SKM-1 (cell line): ENCODE data around the gene DEPP1.

ENCODE experiments used
- DNase-seq: peaks from one replicate; lab custom pipeline; 2025; ENCODE audit not compliant: unreplicated experiment; lab: John Stamatoyannopoulos, UW

DEPP1 gene

DNA sequence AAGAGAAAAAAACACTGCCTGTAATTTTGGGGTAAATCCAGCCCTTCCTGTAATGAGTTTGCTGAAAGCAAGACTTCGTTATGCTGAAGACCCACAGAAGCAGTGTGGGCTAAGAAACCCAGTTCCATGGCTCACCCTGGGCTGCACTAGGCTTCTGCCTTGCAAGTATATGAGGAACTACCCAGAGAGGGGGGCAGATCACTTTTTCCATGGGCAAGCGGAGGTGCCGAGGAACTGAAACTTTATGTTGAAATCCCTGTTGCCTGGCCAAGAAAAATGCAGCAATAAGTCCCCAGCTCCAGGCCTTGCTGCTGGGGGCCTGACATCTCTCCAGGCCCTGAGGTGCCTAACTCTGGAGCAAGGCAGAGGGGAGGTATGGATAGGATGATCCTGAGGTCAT lies 10.5 kb downstream of the DEPP1 start:
- DNase-seq, result peak; percentile 98

DNA sequence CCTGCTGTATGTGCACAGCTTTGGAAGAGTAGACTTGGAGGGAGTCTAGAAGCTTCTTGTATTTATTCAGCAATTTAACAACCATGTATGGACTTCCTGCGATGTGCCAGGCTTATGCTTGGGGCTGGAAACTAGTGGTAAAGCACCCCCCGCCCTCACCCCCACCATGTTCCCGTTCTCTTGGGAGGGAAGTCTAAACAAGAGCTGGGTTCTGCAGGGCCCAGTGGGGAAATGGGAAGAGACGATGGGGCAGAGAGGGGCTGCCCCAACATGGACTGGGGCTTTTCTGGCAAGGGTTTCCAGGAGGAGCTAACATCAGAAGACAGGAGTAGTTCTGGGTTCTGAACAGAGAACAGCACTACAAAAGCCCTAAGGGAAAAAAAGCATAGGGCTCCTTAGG lies 11.0 kb downstream of the DEPP1 start:
- no peak for DNase-seq

DNA sequence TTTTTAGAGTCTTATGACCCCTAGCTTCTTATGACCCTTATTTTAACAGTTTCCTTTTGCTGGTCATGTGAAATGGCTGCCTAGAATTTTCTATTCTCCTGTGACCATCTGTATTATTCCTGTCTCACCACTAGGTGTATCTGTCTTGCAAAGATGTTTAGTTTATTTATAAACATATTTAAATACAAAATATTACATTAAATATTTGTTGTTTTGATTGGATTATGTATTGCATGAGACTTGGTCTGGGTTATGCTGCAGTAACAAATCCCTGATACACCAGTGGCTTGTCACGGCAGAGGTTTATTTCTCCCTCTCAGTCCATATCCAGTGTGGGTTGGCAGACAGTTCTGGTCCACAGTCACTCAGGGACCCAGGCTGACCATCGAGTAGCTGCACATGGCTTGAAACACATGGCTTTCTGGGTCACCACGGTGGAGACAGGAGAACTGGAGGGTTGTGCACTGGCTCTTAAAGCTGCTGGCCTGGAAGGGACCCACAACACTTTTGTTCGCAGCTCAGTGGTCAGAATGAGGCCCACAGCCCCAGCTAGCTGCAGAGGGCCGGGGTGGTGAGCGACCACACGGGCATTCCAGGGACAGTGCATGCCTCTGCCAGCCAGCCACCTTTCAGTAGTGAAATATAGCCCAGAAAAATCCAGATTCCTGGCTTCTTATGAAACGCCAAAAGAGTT lies 11.6 kb downstream of the DEPP1 start:
- no peak for DNase-seq

DNA sequence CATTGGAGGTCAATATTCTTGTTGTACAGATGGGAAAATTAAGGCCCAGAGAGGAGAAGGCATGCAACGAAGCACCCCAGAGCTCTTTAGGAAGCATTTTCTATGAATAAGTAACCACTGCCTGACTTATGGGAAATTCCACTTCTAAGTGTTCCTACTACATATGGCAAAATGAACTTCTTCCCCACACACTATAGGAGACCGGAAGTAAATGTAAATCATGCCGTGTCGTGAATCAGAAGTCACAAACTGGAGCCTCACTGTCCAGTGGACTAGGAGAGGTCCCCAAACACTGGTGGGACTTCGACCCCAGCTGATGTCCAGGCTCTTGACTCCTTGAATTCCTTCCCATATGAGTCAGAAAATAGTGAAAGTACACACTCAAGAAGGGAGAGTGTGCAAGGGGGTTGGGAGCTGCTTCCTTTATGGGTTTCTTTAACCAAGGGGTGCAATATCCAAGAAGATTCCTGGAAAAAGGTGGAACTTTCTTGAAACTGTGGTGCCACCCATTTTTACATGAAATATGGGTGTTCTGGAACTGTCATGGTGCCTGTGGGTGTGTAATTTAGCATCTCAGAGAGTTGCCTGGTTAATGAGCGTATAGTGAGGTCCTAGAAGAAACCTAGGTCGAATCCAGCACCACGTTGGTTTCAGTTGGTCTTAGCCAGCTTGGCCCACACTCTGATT lies 12.3 kb downstream of the DEPP1 start:
- DNase-seq, result no peak

DNA sequence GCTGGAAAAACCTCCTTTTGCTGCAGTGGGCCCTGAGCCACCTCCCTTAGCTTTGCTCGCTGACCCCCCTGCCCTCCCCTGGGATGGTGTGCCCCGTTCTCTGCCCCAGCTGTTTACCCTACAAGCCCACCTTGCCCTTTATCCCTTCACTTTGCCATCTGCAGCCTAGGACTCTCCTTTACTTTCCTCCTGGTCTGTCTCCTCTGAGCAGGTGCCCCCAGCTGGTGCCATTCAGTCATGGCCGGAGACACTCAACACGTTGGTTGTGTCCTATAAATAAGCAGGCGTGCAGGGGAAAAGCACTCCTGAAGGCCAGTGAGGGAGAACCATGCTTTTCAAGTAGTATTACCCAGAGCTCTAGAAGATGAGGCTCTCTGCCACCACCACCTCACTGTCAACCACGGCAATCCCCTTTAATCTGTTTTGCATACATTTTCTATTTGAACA lies 12.9 kb downstream of the DEPP1 start:
- no peak for DNase-seq

DNA sequence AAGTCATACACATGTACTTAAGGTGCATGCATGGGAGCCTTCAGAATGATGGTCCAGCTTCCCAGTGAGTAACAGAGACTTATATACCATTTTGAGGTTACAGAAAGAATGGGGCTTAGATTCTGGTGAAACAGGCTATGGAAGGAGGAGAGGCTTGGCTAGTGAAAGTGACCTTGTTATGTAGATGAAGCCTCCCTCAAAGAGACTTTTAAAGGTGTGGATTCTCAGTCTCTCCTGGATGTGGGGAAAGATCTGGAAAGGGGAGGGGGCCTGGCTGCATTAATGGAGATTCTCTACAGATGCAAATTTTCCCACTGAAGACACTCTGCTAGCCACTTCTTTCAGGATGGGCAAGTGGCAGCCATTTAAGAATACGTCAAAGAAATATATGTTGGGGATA lies 13.5 kb downstream of the DEPP1 start:
- no peak for DNase-seq

DNA sequence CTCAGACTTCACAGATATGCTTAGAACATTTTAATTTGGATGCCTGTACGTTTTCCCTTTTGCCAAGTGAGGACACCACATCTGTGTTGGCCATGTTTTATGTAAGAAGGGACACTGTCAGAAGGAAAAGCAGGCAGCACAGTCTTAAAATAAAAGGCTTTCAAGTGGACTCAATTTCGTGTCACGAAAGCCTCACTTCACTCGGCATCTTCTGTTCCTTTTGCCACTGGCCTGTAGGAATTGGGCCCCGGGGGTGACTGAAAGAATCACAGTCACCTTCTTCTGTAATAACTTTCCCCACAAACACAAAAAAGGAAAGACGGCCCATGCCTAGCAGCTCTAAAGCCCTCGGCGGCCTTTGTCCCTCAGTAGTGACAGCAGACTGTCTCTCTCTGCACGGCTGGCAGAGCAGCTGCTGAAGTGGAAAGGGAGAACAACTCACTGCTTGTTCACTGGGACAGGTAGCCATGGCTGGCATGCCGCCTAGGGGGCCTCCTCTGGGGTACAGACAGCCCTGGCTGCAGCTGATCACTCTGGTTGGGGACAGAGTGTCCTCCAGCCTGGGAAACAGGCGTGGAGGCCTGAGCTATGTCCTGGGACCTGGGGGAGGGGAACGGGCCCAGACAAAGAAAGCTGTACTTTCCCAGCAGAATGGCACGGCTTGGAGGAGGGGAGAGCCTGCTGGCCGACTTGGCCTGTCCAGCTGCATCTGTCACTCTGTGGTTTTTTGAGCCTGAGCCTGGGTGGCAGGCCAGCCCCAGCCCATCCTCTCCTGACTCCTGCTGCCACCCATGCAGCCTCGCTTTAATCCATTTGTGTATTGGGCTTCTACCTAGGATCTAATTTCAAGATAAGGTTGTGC lies 14.6 kb downstream of the DEPP1 start:
- DNase-seq, result no peak

DNA sequence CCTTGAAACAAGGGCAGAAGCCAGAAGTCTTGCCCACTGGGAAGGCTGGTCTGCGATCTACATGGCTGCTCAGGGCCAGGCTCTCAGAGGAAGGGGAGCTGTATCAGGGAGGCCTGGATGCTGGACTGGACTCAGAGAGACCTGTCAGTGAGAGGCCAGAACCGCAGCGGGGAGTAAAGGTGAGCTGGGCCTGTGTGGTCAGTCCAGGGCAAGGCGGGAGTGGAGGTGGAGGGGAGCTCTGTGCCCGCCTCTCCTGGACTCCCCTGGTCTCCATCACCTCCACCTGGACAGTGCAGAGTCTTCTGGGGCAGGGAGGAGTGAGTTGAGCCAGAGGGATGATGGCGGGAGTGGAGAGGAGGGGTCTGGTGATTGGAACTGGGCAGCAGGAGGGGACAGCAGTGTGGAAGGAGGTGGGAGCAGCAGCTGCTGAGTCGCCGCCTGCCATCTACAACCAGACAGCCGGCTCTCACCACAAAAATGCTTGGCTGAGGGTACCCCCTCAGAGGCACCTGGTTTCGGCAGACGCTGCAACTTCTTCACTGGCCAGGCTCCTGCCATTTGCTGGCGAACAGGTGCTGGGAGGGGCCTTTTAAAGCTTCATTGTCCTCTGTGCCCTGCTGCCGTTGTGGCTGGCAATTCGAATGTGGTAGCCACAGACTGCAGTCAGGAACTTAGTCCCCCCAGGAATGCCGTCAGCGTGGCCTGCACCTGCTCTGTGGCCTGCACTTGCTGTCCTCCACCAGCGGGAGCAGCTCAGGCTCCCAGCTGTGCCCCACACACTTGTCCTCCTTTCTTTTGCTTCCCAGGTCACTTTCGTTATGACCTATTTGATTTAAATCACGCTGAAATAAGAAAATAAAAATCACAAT lies 15.5 kb downstream of the DEPP1 start:
- peak; percentile 31 for DNase-seq

DNA sequence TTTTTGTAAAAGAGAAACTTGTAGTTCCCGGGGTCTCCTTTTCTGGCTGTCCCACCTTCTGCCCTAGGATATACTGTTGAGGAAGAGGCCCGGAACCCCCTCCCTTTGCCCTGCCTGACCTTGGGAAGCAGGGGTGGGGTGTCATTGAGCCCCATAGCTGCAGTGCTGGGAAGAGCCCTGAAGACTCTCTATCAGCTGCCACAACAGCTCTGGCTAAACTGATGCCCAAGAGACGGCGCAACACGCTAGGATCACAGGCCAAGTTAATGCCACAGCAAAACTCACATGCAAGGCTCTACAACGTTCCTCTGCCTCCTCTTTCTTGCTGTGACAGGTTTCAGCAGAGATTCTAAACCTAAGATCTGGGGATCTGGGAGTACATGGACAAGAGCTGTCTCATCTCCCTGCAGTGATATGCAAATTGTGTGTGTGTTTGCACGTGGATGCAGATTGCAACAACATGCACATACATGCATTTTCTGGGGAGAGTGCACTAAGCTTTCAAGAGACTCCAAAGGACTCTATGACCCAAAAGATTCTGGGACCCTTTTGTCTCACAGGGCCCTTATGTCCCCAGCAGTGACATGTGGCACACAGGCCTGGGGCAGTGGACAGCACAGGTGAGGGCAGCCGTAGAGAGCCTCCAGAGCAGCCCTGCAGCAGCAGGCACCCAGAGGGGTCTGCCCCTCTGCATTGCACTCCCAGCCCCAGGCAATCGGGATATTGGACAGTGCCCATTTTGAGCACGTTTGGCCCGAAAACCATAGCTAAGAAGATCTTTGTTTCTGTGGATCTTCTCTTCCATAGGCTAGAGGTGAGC lies 16.5 kb downstream of the DEPP1 start:
- DNase-seq, result no peak

DNA sequence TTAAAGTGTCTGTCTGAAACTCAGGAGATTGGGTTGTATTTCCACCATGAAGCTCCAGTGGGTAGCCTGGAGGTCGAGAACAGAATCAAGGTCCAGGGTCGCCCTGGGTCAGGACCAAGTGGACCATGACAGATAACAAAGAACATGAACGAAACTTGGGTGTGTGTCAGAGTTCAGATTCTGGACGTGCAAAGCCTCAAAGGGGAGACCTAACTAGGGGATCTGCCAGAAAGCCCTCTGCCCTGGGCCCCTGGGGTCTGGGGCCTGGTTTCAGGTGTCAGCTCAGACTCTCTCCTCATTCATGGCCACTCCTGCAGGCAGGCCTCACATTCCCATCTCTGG lies 17.4 kb downstream of the DEPP1 start:
- DNase-seq, result no peak

DNA sequence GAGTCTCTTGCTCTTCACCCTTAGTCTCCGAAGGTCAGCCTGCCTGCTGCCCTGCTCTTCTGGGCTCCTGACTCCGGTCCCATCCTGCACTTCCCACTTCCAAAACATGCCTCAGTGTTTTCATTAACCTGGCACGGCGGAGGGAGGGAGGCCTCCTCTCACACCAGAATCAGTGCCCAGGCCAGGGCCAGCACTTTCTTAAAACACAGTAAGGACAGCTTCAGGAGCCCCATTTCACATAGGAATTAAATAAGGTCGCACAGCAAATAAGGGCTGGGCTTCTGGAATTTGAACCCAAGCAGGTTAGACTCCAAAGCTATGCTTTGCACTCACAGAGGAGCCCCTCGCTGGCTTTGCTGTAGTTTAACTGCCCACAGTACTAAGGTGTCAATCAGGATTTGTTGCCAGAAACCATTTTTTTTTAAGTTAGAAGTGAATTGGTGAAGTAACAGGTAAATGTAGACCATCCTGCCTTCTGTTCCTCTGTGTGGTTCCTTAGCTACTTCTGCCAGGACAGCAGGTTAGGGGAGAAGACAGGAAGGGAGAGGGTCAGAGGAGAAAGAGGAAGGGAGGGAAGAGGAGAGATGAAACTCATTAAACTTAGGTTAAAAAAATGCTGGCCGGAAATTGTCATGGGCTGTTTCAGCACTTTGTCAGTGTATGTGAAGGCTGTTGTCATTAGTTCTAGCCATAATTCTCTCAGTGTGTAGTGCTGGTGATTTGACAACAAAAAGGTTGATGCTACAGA lies 18.0 kb downstream of the DEPP1 start:
- DNase-seq, result no peak

DNA sequence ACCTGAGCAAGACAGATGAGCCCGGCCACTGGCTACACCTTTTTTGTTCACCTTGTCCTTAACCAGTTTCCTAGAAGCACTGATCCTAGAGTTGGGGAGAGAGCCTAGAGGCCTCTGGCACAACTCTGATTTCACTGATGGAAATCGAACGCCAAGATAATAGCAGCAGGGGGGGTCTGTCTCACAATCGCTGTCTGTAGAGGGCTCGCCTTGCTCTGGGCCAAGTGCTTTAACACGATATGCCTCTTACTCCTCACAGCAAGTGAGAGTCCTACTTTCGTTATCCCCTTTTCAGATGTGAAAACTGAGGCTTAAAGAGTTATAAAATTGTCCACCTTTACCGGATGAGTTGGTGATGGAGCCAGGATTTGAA lies 18.5 kb downstream of the DEPP1 start:
- no peak for DNase-seq

DNA sequence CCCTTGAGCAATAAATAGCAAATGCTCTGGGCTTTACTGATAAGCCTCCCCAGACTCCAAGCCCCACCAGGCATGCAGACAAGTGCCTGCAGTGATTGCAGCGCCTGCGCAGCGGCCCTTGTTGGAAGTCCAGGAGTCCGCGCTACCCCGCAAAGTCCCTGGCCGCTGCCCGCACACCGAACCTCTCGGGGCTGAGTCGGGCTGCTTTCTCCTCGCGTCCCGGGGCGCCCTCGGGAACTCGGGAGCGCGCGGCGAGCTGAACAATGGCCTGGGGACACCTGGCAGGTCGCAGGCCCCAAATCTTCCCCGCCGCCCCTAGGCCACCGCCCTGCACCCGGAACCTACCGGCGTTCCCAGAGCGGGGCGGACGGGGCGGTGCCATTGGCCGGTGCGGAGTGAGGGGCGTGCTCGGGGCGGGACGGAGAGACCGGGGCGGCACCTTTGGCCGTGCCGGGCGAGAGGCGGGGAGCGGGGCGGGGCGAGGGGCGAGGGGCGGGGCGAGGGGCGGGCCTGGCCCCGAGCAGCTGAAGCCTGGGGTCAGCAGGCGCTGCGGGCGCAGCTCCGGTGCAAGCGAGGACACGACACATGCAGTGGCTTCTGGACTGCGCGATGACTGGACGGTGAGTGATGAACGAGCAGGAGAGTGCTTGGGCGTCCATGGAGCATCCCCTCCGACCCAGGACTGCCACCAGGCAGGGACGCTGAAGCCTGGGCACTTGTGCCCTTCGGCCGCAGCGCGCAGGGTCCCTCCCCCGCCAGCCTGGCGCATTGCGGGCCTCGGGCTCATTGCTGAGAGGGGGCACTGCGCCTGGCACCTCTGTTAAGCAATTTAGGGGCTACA lies 19.1 kb downstream of the DEPP1 start, which contains the start of gene RASSF4:
RASSF4 (plus strand) TSS at position 556 of the 841 bp plus-strand sequence. CDS start 10,401 bp downstream, outside the sequence.
- DNase-seq, result peak; percentile 51

DNA sequence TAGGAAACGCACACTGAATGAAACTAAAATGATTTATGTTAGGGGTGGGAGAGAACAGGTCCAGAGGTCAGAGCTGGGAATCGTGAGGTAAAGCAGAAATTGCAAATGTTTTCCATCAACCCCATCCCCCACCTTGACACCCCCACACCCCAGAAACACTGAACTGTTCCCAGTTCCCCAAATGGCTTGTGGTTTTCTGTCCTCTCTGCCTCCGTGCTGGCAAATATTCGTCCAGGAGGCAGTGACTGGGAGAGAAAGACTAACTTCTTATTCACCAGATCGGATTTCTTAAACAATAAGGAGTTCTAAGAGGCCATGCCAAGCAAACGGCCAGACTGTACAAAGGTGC lies 19.7 kb downstream of the DEPP1 start:
- no peak for DNase-seq

DNA sequence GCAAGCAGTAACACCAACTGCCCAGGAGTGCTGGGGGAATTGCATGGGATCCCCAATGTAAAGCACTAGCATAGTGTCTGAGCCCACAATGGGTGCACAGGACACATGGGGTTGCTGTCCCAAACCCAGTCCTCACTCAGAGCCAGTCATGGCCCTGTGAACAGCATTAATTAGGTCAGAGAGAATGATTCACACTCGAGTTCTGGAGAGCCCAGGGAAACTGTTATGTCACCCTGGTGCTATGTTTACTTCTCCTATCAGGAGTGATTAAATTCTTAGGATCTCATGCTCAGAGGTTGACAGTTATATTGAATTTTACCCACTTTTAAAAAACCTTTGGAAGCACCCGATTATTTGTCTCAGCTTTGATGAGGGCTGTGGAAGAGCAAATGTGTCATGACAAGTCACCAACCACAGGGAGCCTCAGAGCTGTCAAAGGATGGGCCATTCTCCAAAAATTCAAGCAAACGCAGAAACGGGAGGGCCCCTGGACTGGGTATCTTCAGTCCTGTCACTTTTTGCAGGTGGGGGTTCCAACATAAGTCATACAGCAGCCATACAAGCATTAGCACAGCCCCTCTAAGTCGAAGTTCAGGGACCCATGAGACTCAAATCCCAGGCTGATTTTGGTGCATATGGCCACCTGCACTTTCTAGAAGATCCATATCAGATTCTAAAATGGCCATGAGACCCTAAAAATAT lies 20.3 kb downstream of the DEPP1 start:
- no peak for DNase-seq

DNA sequence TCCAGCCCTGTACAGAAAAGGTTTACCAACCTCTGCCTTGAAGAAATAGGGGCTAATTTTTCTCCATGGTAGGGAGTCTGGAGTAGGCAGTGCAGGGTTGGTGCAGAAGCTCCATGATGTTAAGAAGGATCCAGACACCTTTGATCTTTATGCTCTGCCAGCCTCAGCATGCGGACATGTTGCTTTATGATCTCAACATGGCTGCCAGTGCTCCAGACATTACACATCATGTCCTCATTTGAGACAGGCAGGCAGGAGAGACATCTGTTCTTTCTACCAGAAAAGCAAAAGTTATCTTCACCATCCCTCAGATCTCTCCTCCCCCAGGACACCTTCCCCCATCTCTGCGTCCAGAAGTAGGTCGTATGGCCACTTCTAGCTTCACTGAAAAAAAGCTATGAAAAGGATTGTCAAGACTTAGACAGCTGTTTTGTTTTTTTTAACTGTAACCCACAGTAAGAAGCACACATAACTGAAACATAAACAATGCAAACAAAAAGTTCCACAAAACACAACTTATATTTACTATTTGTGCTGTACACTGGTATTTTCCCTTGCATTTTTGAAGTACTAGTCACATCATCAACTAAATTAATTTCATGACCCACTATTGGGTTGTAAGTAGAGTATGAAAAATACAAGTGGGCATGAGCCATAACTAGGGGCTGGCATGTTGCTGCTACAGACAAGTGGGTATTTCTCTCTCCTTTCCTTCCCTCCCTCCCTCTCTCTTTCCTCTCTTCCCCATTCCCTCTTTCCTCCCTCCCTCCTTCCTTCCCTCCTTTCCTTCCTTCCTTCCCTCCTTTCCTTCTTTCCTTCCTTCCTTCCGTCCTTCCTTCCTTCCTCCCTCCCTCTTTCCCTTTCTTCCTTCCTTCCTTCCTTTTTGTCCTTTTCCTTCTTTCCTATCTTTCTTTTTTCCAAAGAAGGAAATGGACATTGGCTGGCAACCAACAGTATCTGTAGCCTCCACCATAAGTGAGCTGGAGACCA lies 21.6 kb downstream of the DEPP1 start:
- DNase-seq, result no peak

DNA sequence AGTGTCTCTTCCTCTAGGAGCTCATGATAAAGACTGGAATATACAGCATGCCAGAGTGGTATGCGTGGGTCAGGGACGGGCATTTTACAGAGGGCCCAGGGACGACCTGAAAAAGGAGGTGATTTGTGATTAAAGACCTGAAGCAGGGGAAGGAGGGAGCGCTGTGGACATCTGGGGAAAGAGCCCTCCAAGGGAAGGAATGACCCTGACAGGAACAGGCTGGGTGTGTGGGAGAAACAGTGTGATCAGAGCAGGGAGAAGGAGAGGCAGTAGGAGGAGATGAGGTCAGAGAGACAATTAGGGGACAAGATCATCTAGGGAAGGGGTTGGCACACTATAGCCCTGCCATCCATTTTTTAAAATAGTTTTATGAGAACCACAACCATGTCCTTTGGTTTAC lies 22.4 kb downstream of the DEPP1 start:
- DNase-seq, result no peak
